SK-N-SH treated with all-trans-retinoic acid at 6 μM for 48 hours (cell line): ENCODE measurements around the gene RAPGEF4.
A peak's percentile ranks its signal among the peaks of the same experiment; 100 is the strongest.

Experiments
- ATAC-seq: fragments of 200-7000 bp; cut with Tn5 transposase; 3 replicates; pipeline ENCODE4 v1.9.1; 2020; ENCODE audit warnings: mild to moderate bottlenecking, moderate library complexity
- BACH2 ChIP-seq: fragments of 250-450 bp; sonication (Bioruptor Pico); IDR thresholded peaks from 2 replicates; pipeline ENCODE4 v1.9.0; 2021; ENCODE audit warnings: mild to moderate bottlenecking, borderline replicate concordance
- CREB5 ChIP-seq: fragments of 250-450 bp; sonication (Bioruptor Pico); IDR thresholded peaks from 2 replicates; pipeline ENCODE4 v1.5.1; 2020; ENCODE audit warnings: low read depth, mild to moderate bottlenecking, moderate library complexity
- CSDC2 ChIP-seq: fragments of 250-450 bp; sonication (Bioruptor Pico); IDR thresholded peaks from 2 replicates; pipeline ENCODE4 v1.5.0; 2020; ENCODE audit warnings: mild to moderate bottlenecking, moderate library complexity
- CSRNP3 ChIP-seq: fragments of 250-450 bp; sonication (Bioruptor Pico); IDR thresholded peaks from 2 replicates; pipeline ENCODE4 v1.5.1; 2021; ENCODE audit warnings: mild to moderate bottlenecking, moderate library complexity
- ESRRG ChIP-seq: fragments of 250-450 bp; sonication (Bioruptor Pico); IDR thresholded peaks from 2 replicates; pipeline ENCODE4 v1.6.1; 2021; ENCODE audit warnings: mild to moderate bottlenecking
- ISL1 ChIP-seq: fragments of 250-450 bp; sonication (Bioruptor Pico); IDR thresholded peaks from 2 replicates; pipeline ENCODE4 v2.1.2; 2022; ENCODE audit warnings: mild to moderate bottlenecking, moderate library complexity
- OSR1 ChIP-seq: fragments of 250-450 bp; sonication (Bioruptor Pico); IDR thresholded peaks from 2 replicates; pipeline ENCODE4 v1.8.0; 2022; ENCODE audit warnings: moderate library complexity, mild to moderate bottlenecking, inconsistent platforms
- PATZ1 ChIP-seq: fragments of 250-450 bp; sonication (Bioruptor Pico); IDR thresholded peaks from 2 replicates; pipeline ENCODE4 v1.8.0; 2020; ENCODE audit warnings: mild to moderate bottlenecking, moderate library complexity, borderline replicate concordance
- POU6F1 ChIP-seq: fragments of 250-450 bp; sonication (Bioruptor Pico); IDR thresholded peaks from 2 replicates; pipeline ENCODE4 v1.8.0; 2021; ENCODE audit warnings: low read depth, mild to moderate bottlenecking, moderate library complexity, borderline replicate concordance
- RARB ChIP-seq: fragments of 250-450 bp; sonication (Bioruptor Pico); IDR thresholded peaks from 2 replicates; pipeline ENCODE4 v1.8.0; 2021; ENCODE audit warnings: mild to moderate bottlenecking, moderate library complexity
- SNAI2 ChIP-seq: fragments of 250-450 bp; sonication (Bioruptor Pico); IDR thresholded peaks from 2 replicates; pipeline ENCODE4 v1.5.0; 2020; ENCODE audit warnings: mild to moderate bottlenecking, moderate library complexity
- TCF4 ChIP-seq: fragments of 250-450 bp; sonication (Bioruptor Pico); IDR thresholded peaks from 2 replicates; pipeline ENCODE4 v1.8.0; 2021; ENCODE audit warnings: mild to moderate bottlenecking, moderate library complexity, borderline replicate concordance
- TOX ChIP-seq: fragments of 250-450 bp; sonication (Bioruptor Pico); IDR thresholded peaks from 2 replicates; pipeline ENCODE4 v1.8.0; 2021; ENCODE audit warnings: mild to moderate bottlenecking, moderate library complexity, borderline replicate concordance
- TSHZ2 ChIP-seq: fragments of 250-450 bp; sonication (Bioruptor Pico); IDR thresholded peaks from 2 replicates; pipeline ENCODE4 v1.5.0; 2020; ENCODE audit warnings: mild to moderate bottlenecking, moderate library complexity
- ZC3H10 ChIP-seq: fragments of 250-450 bp; sonication (Bioruptor Pico); IDR thresholded peaks from 2 replicates; pipeline ENCODE4 v1.5.1; 2021; ENCODE audit warnings: mild to moderate bottlenecking, moderate library complexity
- ZFP3 ChIP-seq: fragments of 250-450 bp; sonication (Bioruptor Pico); IDR thresholded peaks from 2 replicates; pipeline ENCODE4 v1.5.0; 2020; ENCODE audit warnings: mild to moderate bottlenecking, moderate library complexity
- ZNF565 ChIP-seq: fragments of 450-650 bp; formaldehyde crosslinking; conservative IDR thresholded peaks from 2 replicates; pipeline ENCODE4 v1.5.0; 2020; ENCODE audit warnings: low read depth, mild to moderate bottlenecking, moderate library complexity
- ZNF8 ChIP-seq: fragments of 450-650 bp; formaldehyde crosslinking; IDR thresholded peaks from 2 replicates; pipeline ENCODE4 v1.5.0; 2020; ENCODE audit warnings: mild to moderate bottlenecking, moderate library complexity

Gene RAPGEF4

GRCh38 chr2:173062801-173063200 lies 327.2 kb downstream of the RAPGEF4 start:
- peak; percentile 79 for ATAC-seq
- TF ChIP-seq CSRNP3 (CRISPR knock-in tag) (no peak), POU6F1 (no peak), ESRRG (CRISPR knock-in tag) (no peak), BACH2 (CRISPR knock-in tag) (no peak), ZNF565 (CRISPR knock-in tag) (no peak), RARB (CRISPR knock-in tag) (no peak), CSDC2 (CRISPR knock-in tag) (no peak)

GRCh38 chr2:173064151-173064805 lies 328.6 kb downstream of the RAPGEF4 start:
- no peak for ATAC-seq
- TF ChIP-seq BACH2 (CRISPR knock-in tag): no peak
- TF ChIP-seq SNAI2: no peak
- no peak for TF ChIP-seq TSHZ2
- TF ChIP-seq OSR1 (CRISPR knock-in tag): no peak
- no peak for TF ChIP-seq TCF4 (CRISPR knock-in tag)
- TF ChIP-seq POU6F1: no peak
- TF ChIP-seq CSDC2 (CRISPR knock-in tag): no peak
- no peak for TF ChIP-seq ZNF565 (CRISPR knock-in tag)
- no peak for TF ChIP-seq PATZ1 (CRISPR knock-in tag)
- no peak for TF ChIP-seq ZNF8
- TF ChIP-seq CREB5 (CRISPR knock-in tag): no peak
- no peak for TF ChIP-seq ZFP3 (CRISPR knock-in tag)
- TF ChIP-seq RARB (CRISPR knock-in tag): no peak
- TF ChIP-seq ISL1 (CRISPR knock-in tag): no peak
- no peak for TF ChIP-seq ZC3H10 (CRISPR knock-in tag)
- no peak for TF ChIP-seq ESRRG (CRISPR knock-in tag)
- no peak for TF ChIP-seq TOX (CRISPR knock-in tag)
